Stimulated activated CD4-positive, alpha-beta T cell treated with anti-CD3 and anti-CD28 coated beads, Interleukin-15, amount 100 ng/mL, for 24 hours (primary cell): ENCODE measurements around the gene DMXL2.
A peak's percentile ranks its signal among the peaks of the same experiment; 100 is the strongest.
"Not testable (repeated sequence)": the region's sequence is repeated elsewhere in the genome, so short reads cannot be mapped to it uniquely, and the experiment has no call there.

Experiments
- DNase-seq: peaks from one replicate; pipeline ENCODE4 v3.0.0-alpha.2; 2020

Gene DMXL2, protein sequence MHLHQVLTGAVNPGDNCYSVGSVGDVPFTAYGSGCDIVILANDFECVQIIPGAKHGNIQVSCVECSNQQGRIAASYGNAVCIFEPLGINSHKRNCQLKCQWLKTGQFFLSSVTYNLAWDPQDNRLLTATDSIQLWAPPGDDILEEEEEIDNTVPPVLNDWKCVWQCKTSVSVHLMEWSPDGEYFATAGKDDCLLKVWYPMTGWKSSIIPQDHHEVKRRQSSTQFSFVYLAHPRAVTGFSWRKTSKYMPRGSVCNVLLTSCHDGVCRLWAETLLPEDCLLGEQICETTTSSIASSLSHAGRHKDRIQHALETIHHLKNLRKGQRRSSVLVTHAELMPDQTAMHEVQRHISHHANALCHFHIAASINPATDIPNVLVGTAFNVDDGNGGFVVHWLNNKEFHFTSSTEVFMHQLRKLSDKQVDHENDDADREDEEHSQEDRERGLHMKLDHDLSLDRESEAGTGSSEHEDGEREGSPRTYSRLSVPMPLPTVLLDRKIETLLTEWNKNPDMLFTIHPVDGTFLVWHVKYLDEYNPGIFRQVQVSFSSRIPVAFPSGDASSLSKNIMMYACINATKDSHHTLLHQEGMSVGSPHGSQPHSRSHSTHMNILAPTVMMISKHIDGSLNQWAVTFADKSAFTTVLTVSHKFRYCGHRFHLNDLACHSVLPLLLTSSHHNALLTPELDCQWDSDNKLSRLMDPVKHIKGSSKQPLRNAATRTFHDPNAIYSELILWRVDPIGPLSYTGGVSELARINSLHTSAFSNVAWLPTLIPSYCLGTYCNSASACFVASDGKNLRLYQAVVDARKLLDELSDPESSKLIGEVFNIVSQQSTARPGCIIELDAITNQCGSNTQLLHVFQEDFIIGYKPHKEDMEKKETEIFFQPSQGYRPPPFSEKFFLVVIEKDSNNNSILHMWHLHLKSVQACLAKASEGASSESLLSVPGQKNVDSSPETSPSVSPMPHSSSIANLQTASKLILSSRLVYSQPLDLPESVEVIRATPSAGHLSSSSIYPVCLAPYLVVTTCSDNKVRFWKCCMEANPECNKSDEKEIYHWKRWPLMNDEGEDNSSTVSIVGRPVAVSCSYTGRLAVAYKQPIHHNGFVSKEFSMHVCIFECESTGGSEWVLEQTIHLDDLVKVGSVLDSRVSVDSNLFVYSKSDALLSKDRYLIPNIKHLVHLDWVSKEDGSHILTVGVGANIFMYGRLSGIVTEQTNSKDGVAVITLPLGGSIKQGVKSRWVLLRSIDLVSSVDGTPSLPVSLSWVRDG (N-terminal part only)

DNA sequence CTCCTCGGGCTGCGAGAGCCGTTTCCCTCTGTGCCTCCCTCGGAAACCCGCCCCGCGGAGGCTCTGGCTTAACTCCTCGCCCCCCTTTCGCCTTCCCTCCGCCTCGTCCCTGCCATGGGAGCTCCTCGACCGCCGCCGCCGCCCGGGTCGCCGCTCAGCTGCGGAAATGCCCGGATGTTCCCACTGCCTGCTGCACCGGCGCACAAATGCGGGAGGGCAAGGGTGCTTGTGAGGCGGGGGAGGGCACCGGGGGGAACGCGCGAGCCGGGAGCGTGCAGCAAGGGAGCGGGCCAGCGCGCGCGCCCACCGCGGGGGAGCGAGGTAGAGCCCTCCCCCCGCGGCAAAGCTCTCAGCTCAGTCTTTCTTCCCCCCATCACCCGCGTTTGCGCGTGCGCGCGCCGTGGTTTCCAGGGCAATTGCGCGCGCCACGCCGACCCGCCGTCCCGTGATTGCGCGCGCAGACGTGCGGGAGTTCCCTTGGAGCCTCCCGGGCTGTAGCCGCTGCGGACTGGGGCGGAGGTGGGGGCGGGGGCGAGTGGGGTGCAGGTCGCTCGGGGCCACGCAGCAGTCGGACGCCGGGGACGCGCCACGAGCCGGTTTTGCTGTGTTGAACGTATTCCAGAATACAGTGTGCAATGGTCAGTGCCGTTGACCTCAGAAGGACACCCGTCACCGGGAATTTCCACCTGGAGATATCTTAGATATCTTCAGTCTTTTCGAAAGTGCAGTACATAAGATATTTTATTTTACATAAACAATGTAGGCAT, at the start of gene DMXL2:
Gene DMXL2, minus strand, starts transcription at position 168 of the 767 bp plus-strand sequence. CDS start 226 bp downstream, outside the sequence.
- peak; percentile 87 for DNase-seq

DNA sequence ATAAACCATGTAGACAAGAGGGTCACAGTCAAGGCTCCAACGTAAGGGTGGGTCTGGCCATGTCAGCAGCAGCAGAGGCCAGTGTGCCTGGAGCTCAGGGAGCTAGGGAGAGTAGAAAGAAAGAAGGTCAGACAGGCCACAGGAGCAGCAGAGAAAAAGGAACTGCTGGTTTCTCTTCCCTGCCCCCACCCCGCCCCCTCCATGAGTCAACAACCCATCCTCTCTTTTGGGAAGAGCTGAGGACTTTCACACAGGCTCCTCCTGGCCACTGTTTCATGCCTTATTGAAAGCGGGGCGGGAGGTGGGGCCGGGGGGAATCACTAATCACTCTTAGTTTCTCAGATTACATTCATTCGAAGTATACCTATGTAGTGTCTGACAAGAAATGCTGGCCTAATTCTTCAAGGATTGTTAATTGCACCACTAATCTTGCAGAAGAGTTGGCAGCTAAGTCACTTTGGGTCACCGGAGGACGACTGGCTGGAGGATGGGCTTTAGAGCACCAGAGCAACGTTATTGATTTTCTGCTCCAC, 49.6 kb upstream of the DMXL2 start:
- no peak for DNase-seq

DNA sequence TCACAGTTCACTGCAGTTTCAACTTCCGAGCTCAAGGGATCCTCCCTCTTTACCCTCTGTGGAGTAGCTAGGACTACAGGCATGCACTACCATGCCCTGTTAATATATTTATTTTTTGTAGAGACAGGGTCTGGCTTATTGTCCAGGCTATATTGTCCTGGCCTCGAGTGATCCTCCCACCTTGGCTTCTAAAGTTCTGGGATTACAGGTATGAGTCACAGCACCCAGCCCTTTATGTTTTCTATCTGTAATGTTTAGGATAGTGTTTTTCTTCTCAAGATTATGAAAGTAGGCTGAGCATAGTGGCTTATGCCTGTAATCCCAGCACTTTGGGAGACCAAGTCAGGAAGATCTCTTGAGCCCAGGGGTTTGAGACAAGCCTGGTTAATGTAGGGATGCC, 46.8 kb upstream of the DMXL2 start:
- no peak for DNase-seq

DNA sequence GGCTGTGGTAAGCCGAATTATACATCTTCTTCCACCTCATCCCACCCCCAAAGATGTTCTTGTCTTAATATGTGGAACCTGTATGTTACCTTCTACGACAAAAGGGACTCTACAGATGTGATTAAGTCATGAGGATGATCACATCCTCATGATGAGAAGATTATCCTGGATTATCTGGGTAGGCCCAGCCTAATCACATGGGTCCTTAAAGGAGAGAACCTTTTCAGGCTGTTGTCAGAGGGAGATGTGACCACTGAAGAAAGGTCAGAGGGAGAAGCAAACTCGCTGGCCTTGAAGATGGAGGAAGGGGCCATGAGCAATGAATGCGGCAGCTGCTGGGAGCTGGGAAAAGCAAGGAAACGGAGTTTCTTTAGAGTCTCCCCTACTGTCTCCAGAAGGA, 45.9 kb upstream of the DMXL2 start:
- no peak for DNase-seq

DNA sequence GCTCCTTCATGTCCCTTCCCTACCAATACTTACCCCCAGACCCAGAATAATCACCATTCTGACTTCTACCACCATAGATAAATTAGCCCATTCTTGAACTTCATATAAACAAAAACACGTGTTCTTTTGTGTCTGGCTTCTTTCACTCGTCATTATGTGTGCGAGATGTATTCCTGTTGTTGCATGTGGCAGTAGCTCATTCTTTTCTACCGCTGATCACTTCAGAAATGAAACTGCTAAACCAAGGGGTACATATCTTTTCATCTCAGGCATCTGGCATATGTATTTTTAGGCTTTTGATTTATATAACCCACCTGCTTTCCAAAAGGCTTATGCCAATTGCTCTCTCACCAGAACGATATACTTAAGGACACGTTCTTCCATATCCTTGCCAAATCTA, 44.9 kb upstream of the DMXL2 start:
- DNase-seq = no peak

DNA sequence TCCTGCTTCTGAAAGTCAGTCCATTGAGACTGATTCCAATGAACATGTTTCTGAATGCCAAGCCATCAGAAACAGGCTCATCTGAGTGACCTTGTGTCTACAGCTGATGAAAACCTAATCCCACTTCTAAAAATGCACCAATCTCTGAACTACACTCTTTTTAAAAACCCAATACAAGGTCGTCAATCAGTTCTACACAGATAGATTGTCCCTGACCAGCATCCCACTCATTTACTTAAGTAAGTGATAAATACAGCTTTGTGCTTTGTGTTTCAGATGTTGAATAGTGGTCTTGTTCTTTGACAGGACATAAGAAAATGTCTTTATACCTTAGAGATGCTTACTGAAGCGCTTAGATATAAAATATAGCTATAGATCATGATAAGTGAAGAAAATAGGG, 38.5 kb upstream of the DMXL2 start:
- DNase-seq = no peak

DNA sequence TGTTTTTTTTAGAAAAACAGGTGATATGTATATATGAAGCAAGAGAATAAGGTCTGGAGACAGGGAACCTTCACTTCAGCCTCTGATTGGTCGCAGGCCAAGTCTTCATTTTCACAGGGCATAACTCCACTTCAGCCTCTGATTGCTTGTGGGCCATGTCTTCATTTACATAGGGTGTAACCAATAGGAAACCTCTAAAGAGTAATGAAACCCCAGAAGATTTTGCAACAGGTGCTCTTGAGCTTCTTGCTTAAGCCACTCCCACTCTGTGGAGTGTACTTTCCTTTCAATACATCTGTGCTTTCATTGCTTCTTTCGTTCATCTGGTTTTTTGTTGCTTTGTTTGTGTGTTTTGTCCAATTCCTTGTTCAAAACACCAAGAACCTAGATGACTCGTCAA, 36.1 kb upstream of the DMXL2 start:
- DNase-seq = no peak

DNA sequence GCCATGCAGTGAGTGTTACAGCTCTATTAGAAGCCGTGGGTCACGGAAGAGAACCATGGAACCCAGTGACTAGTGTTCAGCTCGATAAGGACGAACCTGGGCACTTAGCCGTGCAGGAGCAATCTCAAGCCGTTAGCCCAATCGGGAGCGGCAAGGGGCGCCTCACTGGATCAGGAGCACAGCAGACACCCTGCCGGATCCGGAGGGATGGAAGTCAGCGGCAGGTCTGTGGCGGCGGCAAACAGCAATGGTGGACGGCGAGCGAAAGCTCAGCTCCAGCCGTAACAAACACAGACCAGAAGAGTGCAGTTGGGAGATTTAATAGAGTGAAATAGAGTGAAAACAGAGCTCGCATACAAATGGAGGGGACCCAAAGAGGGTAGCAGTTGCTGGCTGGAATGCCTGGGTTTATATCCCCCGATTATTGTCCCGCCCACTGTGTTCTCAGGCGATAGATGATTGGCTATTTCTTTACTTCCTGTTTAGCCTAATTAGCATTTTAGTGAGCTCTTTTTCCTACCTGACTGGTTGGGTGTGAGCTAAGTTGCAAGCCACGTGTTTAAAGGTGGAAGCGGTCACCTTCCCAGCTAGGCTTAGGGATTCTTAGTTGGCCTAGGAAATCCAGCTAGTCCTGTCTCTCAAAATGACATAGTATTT, 33.0 kb upstream of the DMXL2 start:
- not testable (repeated sequence) for DNase-seq

DNA sequence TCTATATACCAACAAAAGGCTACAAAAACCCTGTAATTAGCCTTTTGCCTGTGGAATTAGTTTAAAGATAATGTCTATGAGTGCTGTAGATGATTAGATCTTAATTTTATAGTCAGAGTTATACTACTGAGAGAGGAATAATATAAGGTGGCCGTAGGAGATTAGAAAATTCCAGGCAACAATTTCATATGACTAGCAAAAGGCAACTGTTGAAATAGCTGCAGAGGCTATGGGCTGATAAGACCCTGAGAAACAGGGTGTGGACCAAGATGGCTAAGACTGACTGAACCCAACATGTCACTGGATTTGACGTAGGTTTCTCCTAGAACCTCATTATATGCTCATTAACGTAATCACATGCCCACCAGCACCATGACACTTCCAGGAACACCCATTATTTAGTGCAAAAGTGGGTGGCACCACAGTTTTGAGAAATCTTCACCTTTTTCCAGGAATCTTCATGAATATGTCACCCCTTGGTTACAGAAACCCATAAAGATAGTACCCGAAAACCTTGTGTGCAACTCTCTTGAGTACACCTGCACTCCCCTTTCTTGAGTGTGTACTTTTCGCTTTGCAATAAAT, 29.6 kb upstream of the DMXL2 start:
- DNase-seq = no peak

DNA sequence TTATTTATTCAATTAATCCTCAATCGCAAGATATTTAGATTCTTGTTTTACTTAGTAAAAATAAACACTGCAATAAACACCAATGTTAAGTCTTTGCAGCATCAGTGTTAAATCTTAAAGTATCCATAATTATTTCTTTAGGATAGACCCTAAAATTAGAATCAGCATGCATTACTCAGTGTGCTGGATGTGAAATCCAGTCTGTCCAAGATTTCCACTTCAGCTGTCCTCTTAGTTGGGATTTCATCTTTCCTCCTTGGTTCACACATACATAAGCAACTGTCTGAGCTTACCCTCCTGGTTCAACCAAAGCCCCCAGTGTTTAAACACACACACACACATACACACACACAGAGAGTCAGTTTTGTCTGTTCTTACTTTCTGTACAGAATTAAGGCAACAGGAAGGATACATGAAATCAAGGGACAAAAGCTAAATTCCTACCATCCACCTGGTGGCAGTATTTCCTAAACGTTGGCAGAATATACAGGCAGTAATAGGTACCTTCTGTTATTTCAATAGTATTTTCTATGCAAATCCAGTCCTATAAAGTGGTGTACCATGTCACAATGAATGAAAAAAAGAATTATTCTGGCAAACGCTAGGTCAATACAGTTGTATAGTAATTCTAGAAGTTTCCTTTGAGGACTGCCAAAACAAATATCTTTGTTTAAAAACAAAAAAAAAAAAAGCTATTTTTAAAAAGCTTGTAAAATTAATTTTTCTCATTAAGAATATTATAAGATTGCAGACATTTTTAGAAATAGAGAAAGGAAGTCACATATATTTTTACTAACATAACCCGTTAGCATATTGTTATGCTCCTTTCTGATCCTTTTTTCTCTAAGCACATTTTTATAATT, 27.3 kb upstream of the DMXL2 start:
- peak; percentile 26 for DNase-seq

DNA sequence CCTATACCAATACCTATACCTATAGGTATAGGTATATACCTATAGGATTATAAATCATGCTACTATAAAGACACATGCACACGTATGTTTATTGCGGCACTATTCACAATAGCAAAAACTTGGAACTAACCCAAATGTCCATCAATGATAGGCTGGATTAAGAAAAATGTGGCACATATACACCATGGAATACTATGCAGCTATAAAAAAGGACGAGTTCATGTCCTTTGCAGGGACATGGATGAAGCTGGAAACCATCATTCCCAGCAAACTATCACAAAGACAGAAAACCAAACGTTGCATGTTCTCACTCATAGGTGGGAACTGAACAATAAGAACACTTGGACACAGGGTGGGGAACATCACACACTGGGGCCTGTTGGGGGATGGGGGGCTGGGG, 26.1 kb upstream of the DMXL2 start:
- DNase-seq = not testable (repeated sequence)

DNA sequence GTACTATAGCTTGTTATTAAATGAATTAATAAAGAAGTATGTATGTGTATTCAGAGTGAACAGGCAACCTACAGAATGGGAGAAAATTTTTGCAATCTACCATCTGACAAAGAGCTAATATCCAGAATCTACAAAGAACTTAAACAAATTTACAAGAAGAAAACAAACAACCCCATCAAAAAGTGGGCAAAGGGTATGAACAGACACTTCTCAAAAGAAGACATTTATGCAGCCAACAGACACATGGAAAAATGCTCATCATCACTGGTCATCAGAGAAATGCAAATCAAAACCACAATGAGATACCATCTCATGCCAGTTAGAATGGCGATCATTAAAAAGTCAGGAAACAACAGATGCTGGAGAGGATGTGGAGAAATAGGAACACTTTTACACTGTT, 25.5 kb upstream of the DMXL2 start:
- not testable (repeated sequence) for DNase-seq

DNA sequence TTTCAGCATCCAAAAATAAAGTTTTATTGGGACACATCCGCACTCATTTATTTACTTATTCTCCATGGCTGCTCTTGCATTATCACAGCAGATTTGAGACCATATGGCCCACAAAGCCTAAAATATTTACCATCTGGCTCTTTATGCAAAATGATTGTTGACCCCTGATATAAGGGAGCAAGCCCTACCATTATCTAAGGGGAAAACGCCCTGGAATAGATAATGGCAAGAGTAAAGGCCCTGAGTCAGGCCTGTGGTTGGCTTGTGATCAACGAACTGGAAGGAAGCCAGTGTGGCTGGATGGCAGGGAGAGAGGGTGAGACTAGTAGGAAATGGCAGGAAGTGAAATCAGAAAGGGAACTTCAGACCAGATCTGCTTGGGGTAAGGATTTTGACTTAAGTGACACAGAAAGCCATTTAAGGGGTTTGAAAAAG, 24.6 kb upstream of the DMXL2 start:
- no peak for DNase-seq

DNA sequence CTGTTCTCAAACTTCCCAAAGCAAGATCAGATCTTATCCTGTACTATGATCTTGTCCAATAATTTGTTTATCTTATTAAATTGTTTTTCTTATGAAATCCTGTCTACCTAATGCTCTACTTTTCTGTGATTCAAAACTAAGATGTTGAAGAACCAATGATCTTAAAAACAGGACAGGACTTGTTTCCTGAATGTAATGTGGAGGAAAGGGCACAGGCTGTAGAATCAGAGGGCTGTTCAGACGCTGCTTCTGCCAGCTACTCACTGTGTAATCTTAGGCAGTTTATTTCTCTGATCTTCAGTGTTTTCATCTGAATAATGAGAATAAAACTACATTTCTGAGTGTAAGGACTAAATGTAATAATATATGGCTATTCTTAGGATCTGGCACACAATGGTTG, 20.1 kb upstream of the DMXL2 start:
- no peak for DNase-seq

DNA sequence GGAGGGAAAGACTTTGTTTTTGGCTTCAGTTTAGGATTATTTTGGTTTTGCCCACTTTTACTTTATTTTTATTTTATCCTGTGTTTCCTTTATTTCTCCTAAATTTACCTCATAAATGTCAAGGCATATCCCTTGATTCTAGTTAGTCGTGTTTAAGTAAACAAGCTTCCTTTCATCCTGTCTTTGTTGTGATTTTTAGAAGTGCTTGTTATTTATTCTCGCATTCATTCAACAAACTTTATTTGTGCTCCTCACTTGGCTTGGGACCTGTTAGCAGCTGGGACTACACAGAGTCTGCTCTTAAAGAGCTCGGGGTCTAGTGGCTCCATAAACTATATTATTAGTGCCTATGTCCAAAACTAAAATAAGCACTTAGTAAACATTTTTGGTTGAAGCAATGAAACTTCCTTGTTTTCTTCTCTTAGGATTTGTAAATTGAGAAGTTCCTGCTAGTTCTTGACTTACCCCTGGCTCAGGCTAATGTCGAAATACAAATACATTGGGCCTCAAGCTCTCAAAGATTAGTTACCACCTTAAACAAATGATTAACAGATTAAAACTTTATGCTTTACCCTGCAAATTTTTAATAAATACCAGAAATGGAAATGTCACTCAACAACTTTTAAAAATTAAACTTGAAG, 19.0 kb upstream of the DMXL2 start:
- no peak for DNase-seq

DNA sequence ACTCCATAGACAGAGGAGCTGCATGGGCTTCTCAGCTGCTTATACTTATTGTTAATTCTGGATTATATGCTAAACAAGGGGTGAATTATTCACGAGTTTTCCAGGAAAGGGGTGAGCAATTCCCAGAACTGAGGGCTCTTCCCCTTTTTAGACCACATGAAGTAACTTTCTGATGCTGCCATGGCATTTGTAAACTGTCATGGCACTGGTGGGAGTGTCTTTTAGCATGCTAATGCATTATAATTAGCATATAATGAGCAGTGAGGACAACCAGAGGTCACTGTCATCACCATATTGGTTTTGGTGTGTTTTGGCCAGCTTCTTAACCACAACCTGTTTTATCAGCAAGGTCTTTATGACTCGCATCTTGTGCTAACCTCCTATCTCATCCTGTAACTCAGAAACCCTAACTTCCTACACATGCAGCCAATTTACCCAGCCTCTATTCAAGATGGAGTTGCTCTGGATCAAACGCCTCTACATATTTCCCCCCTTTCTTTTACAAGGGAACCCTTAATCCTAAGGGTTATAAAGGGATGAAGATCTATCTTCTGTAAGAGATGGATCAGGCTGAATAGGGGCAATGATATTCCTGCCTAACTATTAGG, 12.1 kb upstream of the DMXL2 start:
- DNase-seq = no peak

DNA sequence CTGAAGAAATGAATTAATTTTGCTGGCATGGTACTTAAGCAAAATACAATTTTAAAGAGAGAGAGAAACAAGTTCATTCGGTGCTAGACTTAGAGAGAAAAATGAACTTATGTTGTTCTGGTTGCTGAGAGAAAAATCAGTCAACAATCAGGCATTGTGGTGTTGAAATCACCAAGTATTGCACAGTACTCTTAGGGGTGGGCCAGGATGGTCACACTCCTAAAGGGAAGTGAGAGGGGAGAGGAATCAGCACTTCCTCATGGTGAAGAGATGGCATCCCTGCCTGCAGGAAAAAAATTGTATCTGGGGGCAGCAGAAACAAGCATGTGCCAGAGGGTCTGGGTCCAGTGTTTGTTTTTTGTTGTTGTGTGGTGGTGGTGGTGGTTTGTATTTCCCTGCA, 7.0 kb upstream of the DMXL2 start:
- no peak for DNase-seq

DNA sequence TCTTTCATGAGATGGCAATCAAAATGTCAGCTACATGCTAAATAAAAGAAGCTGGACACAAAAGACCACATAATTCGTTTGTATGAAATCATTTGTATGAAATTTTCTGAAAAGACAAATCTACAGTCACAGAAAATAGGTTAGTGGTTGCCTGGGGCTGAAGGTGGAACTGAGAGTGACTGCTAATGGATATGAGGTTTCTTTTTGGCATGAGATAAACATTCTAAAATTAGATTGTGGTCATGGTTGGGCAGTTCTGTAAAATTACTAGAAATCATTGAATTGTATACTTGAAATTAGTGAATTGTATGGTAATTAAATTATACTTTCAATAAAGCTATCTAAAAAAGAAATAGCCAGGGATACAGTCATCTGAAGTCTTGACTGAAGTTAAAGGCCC, 2.7 kb upstream of the DMXL2 start:
- DNase-seq = no peak

DNA sequence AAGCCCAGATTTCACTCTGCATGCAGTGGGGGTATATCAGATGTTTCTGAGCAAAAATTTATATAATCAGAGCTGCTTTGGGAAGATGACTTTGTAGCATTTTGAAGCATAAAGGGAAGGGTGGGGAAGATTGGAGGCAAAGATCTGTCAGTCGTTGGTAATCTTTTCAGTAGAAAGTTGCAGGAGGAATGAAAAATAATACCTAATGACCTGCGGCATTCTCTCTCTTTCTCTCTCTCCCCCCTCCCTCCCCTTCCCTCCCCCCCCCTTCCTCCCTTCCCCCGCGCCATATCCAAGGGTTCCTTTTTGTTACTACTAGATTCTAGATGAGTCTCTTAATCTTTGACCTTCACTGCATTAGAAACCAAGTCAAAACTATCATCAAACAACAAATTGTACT, 1.5 kb upstream of the DMXL2 start:
- no peak for DNase-seq
